ENCODE measurements around the gene CHRM2.
"Not testable (repeated sequence)": the region's sequence is repeated elsewhere in the genome, so short reads cannot be mapped to it uniquely, and the experiment has no call there.

The CHRM2 gene

DNA sequence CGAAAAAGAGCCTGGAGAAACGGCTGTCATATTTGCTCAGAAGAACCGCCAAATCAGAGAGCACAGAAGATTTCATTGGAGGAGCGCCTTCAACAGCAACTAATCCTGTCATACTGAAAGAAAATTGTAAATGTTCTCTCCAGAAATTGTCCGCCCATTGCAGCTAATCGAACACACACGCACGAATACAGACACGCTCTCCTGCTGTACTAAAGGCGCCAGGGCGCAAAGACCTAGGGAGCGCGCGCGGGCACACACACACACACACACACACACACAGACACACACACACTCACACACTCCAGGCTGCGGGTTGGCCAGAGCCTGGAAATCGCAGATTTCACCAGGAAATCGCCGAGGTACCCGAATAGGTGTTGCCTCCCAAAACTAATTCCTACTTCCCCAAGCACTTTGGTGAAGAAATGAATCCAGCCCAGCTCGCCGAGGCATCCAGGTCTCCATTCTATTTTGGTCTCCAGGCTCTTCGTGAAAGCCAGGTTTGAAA, at the start of gene CHRM2:
TSS of gene CHRM2 (plus strand) at position 157 of the 505 bp plus-strand sequence. CDS start 146,214 bp downstream, outside the sequence.
- DNase-seq = no peak

GRCh38 chr7:136831398-136831797, 37.1 kb upstream of the CHRM2 start:
- not testable (repeated sequence) for DNase-seq

DNA sequence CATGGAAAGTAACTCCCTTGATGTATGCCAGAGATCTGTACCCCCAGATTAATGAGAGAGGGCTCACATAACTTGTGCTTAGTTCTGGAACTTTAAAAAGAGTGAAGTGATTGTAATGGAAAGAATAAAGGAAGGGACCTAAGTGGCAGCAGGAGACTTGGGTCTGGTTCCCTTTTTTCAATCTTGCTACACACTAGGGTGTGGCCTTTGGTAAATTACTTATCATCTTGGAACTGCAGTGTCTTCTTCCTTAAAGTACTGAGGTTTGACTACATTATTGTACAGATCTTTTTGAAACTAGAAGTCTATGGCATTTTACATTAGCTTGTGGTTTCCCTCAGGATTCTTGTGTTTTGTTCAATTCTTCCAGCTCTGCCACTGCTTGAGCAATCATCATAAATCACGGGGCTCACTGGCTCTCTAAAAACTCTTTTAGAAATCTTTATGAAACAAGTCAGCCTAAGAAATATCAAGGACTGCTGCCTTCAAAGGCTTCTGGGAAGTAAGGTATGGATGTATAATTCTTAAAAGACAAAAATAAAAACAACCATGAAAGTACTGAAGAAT, 22.5 kb upstream of the CHRM2 start:
- DNase-seq = no peak

- DNase-seq = no peak
Measured at GRCh38 chr7:136847858-136848257, 20.6 kb upstream of the CHRM2 start.

GRCh38 chr7:136853654-136854053, 14.8 kb upstream of the CHRM2 start:
- no peak for DNase-seq

GRCh38 chr7:136857573-136857972, 10.9 kb upstream of the CHRM2 start:
- no peak for DNase-seq

DNA sequence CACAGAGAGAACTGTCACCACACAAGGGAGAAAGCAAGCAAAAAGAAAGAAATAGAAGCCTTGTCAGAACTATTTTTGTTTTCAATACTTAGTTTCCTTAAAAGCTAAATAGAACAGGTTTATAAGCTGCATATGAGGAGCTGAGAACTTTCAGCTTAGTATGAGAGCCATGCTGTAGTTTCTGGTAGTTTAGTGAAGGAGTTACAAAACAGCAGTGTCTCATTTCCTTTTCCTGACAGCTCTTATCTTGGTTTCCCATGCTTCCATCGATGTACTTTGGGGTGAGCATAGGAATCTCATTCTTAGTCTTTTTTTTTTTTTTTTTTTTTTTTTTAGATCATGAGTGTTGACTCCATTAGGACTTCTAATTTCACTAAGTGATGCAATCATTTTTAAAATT, 8.6 kb upstream of the CHRM2 start:
- DNase-seq = no peak

DNA sequence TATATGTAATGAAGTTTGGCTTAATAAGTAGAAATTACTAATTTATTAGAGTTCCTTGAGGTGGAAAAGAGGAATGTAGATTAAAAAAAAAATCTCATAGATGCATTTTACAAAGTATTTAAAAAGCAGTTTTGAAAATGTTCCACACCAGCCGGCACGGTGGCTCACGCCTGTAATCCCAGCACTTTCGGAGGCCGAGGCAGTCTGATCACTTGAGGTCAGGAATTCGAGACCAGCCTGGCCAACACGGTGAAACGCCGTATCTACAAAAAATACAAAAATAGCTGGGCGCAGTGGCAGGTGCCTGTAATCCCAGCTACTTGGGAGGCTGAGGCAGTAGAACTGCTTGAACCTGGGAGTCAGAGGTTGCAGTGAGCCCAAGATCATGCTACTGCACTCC, 3.2 kb upstream of the CHRM2 start:
- no peak for DNase-seq

DNA sequence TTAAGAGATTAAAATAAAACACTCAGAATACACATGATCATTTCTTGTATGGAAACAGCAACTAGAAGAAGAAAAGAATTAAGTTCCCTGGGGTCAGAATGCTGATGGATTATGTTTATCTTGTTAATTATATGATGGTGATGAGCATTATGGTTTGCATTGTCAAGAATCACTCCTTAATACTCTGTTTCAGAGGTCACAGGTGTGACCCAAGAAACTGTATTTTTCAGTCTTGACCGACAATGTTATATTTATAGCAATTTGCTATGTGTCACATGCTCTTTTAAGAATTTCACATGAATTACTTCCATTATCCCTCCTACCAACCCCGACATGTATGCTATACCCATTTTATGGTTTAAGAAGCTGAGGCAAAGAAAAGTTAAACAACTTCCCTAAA, 2.7 kb upstream of the CHRM2 start:
- no peak for DNase-seq

- DNase-seq = no peak
Measured at GRCh38 chr7:136869001-136869961, 829 bp downstream of the CHRM2 start.

GRCh38 chr7:136869991-136870865, 1.8 kb downstream of the CHRM2 start:
- no peak for DNase-seq

DNA sequence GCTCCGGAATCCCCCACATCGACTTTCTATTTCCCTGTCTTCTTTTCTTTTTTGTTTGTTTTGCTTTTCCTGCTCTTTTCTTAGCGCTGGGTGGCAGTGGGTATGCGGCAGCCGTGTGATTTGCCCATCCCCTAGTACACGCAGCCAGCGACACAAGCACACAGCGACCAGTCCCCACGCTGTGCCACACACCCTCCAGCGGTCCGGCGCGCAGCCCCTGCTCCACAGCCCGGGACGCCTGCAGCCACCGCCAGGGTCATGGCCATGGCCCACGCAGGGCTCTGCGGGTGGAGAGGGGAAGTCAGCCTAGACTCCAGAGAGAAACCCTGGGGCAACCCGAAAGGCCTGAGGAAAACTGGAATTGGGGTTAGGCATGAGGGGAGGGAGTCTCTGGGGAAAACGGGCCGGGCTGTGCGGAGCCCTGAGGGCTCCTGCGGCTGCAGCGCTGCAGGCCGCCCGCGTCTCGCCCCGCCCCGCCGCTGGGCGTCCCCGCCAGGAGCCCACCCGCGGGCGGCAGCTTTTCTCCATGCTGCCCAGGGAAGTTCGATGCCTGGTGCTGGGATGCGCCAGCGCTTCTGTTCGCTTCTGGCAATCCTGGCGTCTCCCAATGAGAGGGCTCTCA, 2.5 kb downstream of the CHRM2 start:
- DNase-seq = no peak

GRCh38 chr7:136874393-136875032, 6.1 kb downstream of the CHRM2 start:
- DNase-seq = no peak

GRCh38 chr7:136877509-136877908, 9.1 kb downstream of the CHRM2 start:
- DNase-seq = no peak

DNA sequence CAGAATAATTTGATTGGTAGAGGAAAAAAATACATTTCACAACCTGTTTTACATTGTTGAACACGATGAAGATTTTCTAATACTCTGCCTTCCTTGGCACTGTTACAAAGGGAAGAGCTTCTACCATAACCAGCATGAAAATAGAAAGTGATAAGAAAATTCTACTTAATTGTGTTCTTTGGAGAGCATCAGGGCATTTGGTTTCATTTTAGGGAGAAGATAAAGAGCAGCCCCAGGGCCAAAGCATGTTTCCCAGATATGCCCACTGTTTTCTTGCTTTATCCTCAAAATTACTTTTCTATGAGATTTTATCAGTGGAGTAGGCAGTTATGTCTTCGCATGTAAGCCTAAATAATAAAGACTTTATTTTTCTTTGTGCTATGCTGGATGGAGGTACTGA, 9.5 kb downstream of the CHRM2 start:
- no peak for DNase-seq

GRCh38 chr7:136878878-136879277, 10.4 kb downstream of the CHRM2 start:
- DNase-seq = no peak

- DNase-seq = no peak
Measured at GRCh38 chr7:136883046-136883445, 14.6 kb downstream of the CHRM2 start.

DNA sequence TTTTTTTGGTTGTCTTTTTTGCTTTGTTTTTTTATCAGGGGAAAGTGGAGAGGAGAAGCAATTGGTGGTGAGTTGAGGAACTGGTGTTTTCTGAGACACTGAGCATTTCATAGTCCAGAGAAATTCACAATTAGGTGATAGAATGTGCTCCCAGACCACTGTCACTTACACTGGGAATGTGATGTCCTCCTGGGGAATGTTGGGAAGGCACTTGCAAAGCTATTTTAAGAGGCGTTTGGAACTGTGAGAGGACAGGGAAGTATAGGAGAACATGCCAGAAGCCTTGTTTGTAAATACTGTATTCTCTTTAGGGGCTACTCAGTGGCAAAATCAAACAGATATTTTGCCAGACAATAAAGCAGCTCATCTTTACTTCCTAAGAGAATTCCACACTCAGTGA, 16.0 kb downstream of the CHRM2 start:
- DNase-seq = no peak

DNA sequence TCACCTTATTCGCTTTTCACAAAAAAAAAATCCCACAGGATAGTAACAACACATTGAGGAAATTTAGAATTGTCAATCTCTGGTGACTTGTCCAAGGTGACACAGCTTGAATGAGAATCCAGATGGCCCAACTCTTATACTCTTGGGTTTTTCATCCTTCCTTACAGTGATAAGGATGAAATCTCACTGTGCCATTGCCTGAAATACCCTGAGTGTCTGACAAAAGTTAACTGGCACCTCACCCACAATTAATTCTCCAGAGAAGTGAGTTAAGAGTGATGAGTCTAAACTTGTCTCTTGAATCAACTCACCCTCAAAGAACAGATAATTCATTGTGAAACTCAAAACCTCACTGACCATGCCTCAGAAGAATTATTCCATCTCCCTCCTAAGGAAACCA, 18.9 kb downstream of the CHRM2 start:
- DNase-seq = no peak

GRCh38 chr7:136890399-136890798, 21.9 kb downstream of the CHRM2 start:
- no peak for DNase-seq

GRCh38 chr7:136891850-136892249, 23.4 kb downstream of the CHRM2 start:
- no peak for DNase-seq

GRCh38 chr7:136894789-136895188, 26.3 kb downstream of the CHRM2 start:
- DNase-seq = no peak

Data from activated CD8-positive, alpha-beta memory T cell treated with anti-CD3 and anti-CD28 coated beads for 24 hours (primary cell).